Activated T-cell treated with anti-CD3 and anti-CD28 coated beads for 1 hour (primary cell): ENCODE measurements around the gene HINFP.
"Not testable (repeated sequence)": the region's sequence is repeated elsewhere in the genome, so short reads cannot be mapped to it uniquely, and the experiment has no call there.

Source experiments
- DNase-seq: peaks from one replicate; pipeline ENCODE4 v3.0.0-alpha.2; 2020; ENCODE audit warnings: low read depth

The HINFP gene

DNA sequence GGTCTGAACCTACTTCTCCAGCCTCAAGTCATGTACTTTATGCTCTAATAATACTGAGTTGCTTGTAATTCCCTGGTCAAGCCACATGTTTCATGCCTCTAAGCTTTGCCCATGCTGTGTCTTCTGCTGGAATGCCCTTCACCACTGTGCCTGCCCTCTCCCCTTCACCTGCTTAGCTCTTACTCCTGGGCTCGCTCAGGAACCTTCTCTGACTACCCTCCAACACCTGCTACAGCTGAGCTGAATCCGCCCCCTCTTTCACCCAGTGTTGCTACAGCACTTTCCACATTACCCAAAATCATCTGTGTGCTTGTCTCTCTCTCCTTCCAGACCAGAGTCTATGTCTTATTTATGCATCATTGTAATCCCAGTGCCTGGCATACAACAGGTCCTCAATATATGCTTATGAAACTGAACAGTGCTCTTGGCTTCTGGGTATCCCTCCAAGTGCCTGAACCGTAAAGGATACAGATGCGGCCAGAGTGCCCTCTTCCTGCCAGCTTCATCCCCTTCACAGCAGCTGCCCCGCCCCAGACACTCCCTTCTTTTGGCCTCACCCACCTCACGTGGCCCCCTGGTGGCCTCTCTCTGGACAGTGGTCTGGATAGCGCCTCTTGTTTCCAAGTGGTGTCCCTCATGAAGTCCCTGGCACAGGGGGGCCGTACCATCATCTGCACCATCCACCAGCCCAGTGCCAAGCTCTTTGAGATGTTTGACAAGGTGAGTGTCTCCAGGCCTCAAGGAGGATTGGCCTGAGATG, 34.5 kb downstream of the HINFP start:
- no peak for DNase-seq

DNA sequence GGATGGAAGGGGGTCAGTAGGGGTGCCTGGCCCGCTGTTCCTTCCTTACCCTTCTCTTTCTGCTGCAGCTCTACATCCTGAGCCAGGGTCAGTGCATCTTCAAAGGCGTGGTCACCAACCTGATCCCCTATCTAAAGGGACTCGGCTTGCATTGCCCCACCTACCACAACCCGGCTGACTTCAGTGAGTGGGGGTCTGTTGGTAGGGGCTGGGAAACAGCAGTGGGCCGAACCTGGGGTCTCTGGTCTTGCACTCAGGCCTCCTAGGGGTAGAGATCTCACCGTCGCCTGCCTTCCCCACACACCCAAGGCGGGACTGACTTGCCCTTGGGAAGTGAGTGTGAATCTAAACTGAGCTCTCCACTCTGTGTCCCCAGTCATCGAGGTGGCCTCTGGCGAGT, 35.1 kb downstream of the HINFP start:
- no peak for DNase-seq

DNA sequence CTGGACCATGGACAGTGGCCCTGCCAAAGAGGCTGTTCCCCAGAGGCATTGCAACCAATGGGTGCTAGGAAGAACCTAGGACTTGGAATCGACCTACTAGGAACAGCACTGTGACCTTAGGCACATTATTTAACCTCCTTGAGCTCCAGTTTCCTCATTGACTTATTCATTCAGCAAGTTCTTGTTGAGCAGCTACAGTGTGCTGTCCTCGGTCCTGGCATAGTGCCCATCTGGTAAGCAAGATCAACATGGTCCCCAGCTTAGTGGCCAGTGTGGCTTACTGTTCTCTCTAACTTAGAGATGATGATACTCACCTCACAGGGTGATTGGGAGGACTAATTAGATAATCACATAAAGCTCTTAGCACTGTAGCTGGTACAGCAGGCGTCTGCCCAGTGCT, 35.7 kb downstream of the HINFP start:
- no peak for DNase-seq

DNA sequence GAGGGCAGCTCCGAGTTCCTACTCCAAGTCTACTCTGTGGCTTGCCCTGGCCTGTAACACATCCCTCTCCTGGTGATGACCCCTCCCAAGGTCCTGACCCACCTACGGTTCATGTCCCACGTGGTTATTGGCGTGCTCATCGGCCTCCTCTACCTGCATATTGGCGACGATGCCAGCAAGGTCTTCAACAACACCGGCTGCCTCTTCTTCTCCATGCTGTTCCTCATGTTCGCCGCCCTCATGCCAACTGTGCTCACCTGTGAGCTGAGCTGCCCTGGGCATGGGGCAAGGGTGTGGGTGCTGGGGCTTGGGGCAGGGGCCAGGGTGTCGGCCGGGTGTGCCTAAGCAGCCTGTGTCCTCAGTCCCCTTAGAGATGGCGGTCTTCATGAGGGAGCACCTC, 37.1 kb downstream of the HINFP start:
- DNase-seq: no peak

DNA sequence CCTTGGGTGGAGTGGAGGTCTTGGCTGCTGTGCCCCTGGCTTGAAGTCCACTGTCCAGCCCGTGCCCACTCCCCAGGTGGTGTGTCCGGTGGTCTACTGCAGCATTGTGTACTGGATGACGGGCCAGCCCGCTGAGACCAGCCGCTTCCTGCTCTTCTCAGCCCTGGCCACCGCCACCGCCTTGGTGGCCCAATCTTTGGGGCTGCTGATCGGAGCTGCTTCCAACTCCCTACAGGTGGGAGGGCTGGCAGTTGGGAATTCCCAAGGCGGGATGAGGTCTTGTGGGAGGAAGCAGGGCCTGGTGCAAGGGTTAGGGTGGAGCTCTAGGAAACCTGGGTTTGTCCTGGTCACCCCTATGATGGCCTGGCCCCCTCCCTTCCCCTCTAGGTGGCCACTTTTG, 38.8 kb downstream of the HINFP start:
- DNase-seq: no peak

DNA sequence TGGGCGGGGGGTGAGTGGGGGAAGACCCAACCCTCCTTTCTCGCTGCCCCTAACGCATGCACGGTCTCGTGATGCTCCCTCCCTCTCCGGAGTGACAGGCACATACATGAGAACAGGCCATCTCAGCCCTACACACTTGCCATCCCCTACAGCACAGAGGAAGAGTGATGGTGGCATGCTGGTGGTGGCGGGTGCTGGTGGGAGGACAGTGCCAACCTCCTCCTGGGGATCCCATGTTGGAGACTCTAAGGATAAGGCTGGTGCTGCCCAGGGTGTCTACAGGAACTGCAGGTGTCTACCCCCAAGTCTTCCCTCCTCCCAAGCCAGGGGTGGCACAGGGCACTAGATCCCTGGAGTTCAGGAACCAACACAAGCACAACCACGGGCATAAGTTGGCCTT, 40.5 kb downstream of the HINFP start:
- no peak for DNase-seq

DNA sequence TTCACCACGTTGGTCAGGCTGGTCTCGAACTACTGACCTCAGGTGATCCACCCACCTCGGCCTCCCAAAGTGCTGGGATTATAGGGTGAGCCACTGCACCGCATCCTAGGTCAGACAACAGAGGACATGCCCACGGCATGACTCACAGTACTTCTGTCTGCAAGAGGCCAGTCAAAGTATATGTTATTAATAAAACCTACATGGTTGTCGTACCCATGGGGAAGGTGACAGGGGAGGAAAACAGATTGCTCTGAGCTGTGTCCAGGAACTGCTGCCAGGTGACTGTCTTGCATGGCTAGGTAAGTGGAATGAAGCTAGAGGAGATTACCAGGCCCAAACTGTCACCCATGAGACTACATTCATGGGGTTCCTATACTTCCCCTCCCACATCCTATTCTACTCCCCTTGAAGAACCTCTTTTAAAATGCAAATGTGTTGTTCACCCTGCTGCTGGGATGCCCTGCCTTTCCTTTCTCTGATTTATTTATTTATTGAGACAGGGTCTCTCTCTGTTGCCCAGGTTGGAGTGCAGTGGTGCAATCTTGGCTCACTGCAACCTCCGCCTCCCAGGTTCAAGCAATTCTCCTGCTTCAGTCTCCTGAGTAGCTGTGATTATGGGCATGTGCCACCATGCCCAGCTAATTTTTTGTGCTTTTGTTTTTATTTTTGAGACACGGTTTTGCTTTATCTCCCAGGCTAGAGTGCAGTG, 45.1 kb downstream of the HINFP start:
- DNase-seq: no peak

DNA sequence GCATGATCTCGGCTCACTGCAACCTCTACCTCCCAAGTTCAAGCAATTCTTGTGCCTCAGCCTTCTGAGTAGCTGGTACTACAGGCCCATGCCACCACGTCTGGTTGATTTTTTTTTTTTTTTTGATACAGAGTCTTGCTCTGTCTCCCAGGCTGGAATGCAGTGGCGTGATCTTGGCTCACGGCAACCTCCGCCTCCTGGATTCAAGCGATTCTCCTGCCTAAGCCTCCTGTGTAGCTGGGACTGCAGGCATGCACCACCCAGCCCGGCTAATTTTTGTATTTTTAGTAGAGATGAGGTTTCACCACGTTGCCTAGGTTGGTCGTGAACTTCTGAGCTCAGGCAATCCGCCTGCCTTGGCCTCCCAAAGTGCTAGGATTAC, 45.7 kb downstream of the HINFP start:
- DNase-seq: not testable (repeated sequence)

DNA sequence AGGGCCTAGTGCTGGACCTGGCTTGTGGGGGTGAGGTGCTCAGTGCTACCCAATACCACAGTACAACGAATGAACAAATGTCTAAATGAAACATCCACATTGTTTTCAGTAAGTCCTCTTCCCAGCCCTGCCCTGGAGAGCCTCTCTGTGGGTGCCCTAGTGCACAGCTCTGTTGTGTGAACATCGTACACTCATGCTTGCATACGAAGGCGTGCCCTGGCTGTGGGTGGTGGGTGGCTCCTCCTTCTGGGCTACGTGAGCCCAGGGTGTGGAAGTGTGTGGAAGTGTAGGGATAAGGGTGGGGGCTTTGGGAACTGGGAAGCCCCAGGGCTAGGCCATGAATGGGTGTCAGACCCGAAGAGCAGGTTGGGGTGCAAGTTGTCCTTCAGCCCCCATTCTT, 46.6 kb downstream of the HINFP start:
- no peak for DNase-seq

DNA sequence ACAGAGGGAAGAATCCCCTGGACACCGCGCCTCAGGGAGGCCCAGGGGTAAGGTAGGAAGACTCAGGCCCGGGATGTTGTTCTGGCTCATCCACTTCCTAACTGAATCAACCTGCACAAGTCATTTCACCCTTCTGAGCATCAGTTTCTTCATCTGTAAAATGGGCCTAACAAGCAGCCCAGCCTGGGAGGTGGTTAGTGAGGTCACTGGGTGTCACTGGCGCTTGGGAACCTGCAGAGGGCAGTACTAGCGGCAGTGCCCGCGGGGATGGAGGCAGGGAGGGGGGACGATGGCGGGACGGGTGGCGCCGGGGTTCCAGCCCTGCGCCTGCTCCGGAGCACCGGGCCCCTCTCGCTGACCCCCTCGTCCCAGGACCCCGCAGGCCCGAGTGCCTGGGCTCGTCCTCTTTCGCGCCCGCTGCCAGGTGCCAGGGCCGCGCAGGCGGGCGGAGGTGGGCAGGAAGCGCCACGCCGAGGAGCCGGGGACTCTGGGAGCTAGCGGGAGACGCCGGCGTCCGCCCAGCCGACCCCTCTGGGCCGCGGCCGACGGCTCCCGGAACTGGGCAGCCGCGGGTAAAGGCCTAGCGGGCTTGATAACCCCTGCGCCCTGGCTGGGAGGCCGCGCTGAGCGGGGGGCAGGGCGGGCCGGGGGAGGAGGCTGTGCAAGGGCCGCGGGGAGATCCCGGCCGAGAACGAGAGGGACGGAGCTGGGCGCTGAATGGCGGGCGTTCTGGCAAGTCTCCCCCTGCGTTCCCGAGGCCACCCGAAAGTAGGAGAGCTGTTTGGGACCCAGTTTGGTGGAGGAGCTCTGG, 47.3 kb downstream of the HINFP start, which contains the start of gene NLRX1:
TSS of gene NLRX1 (plus strand) at position 255 of the 811 bp plus-strand sequence. CDS start 2,679 bp downstream, outside the sequence.
- DNase-seq: peak; percentile 75

DNA sequence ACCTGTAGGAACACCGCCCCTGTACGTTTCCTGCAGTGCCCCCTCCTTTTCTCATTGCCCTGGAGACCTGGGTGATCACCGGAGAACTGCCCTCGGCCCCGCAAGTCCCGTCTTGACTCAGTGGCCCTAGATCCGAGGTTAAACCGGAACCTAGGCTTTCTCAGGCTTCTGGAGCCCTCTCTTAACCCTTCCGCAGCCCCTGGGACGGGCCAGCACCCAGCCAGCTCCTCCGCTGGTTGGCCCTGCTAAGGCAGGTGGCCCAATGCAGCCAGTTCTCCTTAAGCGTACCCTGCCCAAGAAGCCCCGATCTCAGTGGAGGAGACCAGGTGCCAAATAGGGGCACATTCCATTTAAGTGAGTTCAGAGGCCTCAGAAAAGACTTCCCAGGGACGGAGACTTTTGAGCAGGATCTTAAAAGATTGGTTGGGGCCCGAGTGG, 47.9 kb downstream of the HINFP start:
- DNase-seq: no peak

DNA sequence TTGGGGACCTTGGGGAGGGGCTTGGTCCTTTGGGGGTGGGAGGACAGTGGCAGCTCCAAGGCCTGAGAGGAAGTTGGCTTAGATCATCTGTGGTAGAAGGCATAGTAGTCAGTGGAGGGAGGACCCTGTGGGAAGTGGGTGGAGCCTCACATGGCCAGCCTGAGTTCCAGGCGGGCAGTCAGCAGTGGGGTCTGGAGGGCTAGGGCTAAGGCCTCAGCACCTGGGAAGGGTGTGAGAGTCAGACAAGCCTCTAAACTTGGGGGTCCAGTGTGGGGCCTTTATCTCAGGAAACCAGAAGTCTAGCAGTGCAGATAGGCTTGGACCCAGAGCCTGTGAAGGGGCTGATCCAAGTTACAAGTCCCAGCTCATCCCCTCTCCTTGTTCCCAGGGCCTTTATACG, 51.1 kb downstream of the HINFP start:
- DNase-seq: no peak

DNA sequence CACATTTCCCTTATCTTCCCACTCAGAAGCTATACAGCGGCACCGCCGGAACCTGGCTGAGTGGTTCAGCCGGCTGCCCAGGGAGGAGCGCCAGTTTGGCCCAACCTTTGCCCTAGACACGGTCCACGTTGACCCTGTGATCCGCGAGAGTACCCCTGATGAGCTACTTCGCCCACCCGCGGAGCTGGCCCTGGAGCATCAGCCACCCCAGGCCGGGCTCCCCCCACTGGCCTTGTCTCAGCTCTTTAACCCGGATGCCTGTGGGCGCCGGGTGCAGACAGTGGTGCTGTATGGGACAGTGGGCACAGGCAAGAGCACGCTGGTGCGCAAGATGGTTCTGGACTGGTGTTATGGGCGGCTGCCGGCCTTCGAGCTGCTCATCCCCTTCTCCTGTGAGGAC, 52.1 kb downstream of the HINFP start:
- no peak for DNase-seq

DNA sequence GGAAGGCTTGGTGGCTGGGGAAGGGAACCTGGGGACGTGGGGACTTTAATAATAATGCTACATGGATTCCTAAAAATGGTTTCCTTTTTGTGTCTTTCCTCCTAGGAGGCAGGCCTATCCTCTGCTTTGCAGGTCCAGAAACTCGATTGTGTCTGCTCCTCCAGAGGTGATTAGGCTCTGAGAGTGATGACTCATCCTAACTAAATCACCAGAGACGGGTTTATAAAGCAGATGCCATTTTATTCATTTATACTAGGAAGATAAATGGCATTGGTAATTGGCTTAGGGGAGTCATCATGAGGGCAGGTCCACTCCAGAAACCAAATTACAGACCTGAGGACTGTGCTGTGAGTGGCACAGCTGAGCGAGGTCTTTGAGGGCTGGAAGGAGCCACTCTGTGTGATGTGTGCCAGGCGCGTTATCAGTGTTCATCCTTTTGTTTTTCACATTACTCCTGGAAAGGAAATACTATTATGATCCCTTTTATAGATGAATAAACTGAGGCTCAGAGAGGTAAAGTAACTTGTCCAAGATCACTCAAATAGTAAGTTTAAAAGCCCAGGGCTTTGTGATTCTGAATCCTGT, 54.2 kb downstream of the HINFP start:
- no peak for DNase-seq

DNA sequence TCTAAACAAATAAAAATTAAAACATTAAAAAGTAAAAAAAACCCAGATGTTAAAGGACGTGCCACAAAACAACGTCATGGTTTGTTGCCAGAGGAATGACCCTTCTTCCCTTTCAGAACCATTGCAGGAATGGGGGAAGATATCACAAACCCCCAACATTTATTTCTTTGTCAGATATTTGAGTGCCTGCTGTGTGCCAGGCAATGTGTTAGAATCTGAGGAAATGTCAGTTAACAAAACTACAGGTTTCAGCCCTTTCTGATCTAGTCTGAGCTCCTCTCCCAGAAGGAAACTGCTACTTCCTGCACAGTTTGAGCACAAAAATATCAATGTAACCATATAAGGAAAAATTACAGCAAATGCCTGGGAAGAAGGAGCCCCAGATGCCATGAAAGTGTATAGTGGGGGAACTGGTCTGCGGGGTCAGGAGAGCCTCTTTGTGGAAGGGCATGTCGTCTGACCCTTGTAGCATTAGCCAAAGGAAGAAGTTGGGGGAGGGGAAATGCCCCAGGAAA, 56.8 kb downstream of the HINFP start:
- no peak for DNase-seq

DNA sequence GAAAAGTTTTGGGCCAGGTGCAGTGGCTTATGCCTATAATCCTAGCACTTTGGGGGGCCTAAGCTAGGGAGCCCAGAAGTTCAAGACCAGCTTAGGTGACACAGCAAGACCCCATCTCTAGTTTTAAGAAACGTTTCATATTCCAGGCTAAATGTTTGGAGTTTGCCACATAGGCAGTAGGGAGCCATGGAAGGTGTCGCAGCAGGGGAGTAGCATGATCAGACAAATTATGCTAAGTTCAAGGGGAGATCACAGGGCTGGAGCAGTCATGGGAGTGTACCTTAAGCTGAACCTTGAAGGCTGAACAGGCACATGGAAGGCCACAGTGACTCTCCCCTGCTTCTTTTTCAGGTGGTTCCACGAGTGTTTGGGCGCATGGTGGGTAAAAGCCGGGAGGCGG, 58.0 kb downstream of the HINFP start:
- DNase-seq: no peak

DNA sequence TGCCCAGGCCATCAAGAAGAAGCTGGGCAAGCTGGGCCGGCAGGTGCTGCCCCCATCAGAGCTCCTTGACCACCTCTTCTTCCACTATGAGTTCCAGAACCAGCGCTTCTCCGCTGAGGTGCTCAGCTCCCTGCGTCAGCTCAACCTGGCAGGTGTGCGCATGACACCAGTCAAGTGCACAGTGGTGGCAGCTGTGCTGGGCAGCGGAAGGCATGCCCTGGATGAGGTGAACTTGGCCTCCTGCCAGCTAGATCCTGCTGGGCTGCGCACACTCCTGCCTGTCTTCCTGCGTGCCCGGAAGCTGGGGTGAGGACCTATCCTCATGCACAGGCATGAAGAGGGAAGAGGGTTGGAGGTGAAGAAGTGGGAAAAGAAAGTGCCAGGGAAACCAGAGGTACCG, 58.6 kb downstream of the HINFP start:
- DNase-seq: no peak

DNA sequence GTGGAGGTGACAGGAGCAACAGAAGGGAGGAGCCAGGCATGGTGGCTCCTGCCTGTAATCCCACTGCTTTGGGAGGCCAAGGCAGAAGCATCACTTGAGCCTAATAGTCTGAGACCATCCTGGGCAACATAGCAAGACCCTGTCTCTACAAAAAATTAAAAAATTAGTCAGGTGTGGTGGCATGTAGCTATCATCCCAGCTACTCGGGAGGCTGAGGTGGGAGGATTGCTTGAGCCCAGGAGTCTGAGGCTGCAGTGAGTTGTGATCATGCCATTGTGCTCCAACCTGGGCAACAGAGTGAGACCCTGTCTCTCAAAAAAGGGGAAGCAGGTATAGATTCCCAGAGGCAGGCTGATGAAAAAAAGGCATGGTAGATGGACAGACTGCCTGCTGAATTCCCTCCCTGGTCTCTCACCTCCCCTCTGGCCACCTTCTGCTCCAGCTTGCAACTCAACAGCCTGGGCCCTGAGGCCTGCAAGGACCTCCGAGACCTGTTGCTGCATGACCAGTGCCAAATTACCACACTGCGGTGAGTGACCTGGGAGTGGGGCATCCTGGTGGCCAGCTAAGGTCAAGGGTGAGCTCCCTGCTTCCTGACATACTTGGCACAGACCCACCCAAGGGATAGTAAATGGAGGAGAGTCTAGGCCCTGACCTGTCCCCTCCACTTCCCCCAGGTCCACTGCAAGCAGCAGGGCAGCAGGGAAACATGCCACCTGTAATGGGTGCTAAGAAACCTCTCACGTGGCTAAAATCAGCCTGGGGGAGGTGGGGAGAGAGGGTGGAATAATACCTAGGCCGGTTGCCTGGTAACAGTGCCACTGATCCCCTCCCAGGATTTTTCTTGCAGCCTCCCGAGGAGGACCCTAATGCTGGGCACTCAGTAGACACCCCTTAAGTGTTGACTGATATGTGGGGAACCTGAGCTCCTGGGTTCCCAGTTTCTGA, 59.6 kb downstream of the HINFP start:
- no peak for DNase-seq

DNA sequence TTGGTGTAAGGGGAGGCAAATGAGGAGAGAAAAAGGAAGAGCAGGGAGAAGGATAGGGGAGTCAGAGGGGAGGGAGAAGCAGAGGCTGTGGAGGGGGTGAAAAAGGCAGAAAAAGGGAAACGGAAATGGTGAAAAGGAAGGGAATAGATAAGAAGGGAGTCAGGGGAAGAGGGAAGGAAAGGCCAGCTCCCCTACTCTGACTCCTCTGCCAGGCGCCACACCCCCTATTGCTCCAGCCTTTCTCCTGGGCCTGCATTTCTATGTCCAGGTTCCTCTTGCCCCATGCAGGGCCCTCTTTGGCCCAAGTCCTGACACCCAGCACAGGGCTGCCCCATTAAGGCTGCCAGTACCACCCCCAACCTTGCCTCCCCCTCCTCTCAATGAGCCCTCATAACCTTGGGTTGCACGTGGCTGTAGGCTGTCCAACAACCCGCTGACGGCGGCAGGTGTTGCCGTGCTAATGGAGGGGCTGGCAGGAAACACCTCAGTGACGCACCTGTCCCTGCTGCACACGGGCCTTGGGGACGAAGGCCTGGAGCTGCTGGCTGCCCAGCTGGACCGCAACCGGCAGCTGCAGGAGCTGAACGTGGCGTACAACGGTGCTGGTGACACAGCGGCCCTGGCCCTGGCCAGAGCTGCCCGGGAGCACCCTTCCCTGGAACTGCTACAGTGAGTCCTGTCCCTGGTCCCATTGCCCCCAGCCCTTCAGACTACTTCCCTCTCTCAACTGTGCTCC, 60.5 kb downstream of the HINFP start:
- no peak for DNase-seq

DNA sequence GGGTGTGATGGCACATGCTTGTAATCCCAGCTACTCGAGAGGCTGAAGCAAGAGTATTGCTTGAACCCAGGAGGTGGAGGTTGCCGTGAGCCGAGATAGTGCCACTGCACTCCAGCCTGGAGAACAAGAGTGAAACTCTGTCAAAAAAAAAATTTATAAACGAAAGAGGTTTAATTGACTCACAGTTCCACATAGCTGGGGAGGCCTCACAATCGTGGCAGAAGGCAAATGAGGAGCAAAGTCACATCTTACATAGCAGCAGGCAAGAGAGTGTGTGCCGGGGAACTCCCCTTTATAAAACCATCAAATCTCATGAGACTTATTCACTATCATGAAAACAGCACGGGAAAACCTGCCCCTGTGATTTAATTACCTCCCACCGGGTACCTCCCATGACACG, 63.0 kb downstream of the HINFP start:
- DNase-seq: not testable (repeated sequence)
